Loucy (cell line): ENCODE results near the gene PRKCE.

ENCODE experiments used
- H2AFZ ChIP-seq: fragments of 200-600 bp; sonication (generic); 2 replicates; pipeline ENCODE4 v1.6.0; 2016; ENCODE audit warnings: antibody characterized with exemption, mild to moderate bottlenecking, low read length, moderate library complexity
- H3F3A ChIP-seq: fragments of 200-600 bp; 2 replicates; pipeline ENCODE4 v1.6.0; 2016; ENCODE audit warnings: antibody characterized with exemption, low read depth, mild to moderate bottlenecking
- H3K27me3 ChIP-seq: fragments of 200-600 bp; sonication (generic); 2 replicates; pipeline ENCODE4 v1.6.1; 2014; ENCODE audit warnings: low read length, mild to moderate bottlenecking; ENCODE audit not compliant: insufficient read depth, poor library complexity, severe bottlenecking
- H3K36me3 ChIP-seq: fragments of 200-600 bp; sonication (generic); 2 replicates; pipeline ENCODE4 v1.6.1; 2016; ENCODE audit warnings: low read length; ENCODE audit not compliant: insufficient read depth
- H3K4me1 ChIP-seq: fragments of 200-600 bp; sonication (generic); 2 replicates; pipeline ENCODE4 v1.5.1; 2014; ENCODE audit warnings: low read length, mild to moderate bottlenecking; ENCODE audit not compliant: insufficient read depth, poor library complexity, severe bottlenecking
- H3K4me2 ChIP-seq: fragments of 200-600 bp; sonication (generic); 2 replicates; pipeline ENCODE4 v1.6.0; 2014; ENCODE audit warnings: antibody characterized with exemption, low read length, low read depth, mild to moderate bottlenecking; ENCODE audit not compliant: poor library complexity, severe bottlenecking
- H3K4me3 ChIP-seq: fragments of 200-600 bp; sonication (generic); 2 replicates; pipeline ENCODE4 v1.5.1; 2014; ENCODE audit warnings: low read length, mild to moderate bottlenecking, mixed read lengths; ENCODE audit not compliant: poor library complexity, severe bottlenecking
- H3K79me2 ChIP-seq: fragments of 200-600 bp; sonication (generic); 2 replicates; pipeline ENCODE4 v1.6.1; 2014; ENCODE audit warnings: low read length; ENCODE audit not compliant: insufficient read depth
- H3K9ac ChIP-seq: fragments of 200-600 bp; sonication (generic); 2 replicates; pipeline ENCODE4 v1.6.0; 2014; ENCODE audit warnings: mild to moderate bottlenecking, low read depth, low read length, moderate library complexity; ENCODE audit not compliant: poor library complexity, severe bottlenecking
- H3K9me2 ChIP-seq: fragments of 200-600 bp; sonication (generic); replicated peaks from 2 replicates; pipeline ENCODE4 v1.6.1; 2016; ENCODE audit warnings: low read depth, low read length, mixed read lengths
- H3K9me3 ChIP-seq: fragments of 200-600 bp; sonication (generic); 2 replicates; pipeline ENCODE4 v1.6.1; 2014; ENCODE audit warnings: mild to moderate bottlenecking, antibody characterized with exemption, low read length, low read depth; ENCODE audit not compliant: insufficient read depth
- H4K20me1 ChIP-seq: fragments of 200-600 bp; sonication (generic); 2 replicates; pipeline ENCODE4 v1.6.0; 2014; ENCODE audit warnings: antibody characterized with exemption, low read length, mild to moderate bottlenecking; ENCODE audit not compliant: insufficient read depth, poor library complexity, severe bottlenecking
- CTCF ChIP-seq: fragments of 200-600 bp; sonication (generic); conservative IDR thresholded peaks from 2 replicates; pipeline ENCODE4 v1.5.1; 2014; ENCODE audit warnings: mild to moderate bottlenecking, antibody characterized with exemption, low read length
- EZH2phosphoT487 ChIP-seq: fragments of 200-600 bp; IDR thresholded peaks from 2 replicates; pipeline ENCODE4 v1.6.1; 2018; ENCODE audit warnings: antibody characterized with exemption, mild to moderate bottlenecking, moderate library complexity, borderline replicate concordance

PRKCE gene

GRCh38 chr2:45825001-45825651, 173.7 kb downstream of the PRKCE start:
- Histone ChIP-seq H4K20me1 (no peaks in the 10 kb centered on the region), H2AFZ (no peak overlapping the region), H3K9me3 (peaks cover 2% of the 10 kb centered on the region; the same call in 1 of the 2 replicates), H3K4me1 (peaks cover 68% of the 10 kb centered on the region), H3K27me3 (no peaks in the 10 kb centered on the region), H3K4me3 (peak overlapping the region; percentile 19), H3K36me3 (no peaks in the 10 kb centered on the region), H3K9me2 (no peaks in the 10 kb centered on the region), H3K79me2 (peaks cover 45% of the 10 kb centered on the region), H3K4me2 (peak overlapping the region; percentile 61), H3K9ac (peak overlapping the region; percentile 29), H3F3A (no peaks in the 10 kb centered on the region)
- TF ChIP-seq CTCF, result no peak; the same call in 1 of the 2 replicates
- TF ChIP-seq EZH2phosphoT487, result no peak

- Histone ChIP-seq H3K79me2 (peaks cover 42% of the 10 kb centered on the region), H3F3A (no peaks in the 10 kb centered on the region), H3K4me2 (peak overlapping the region; percentile 61), H3K36me3 (no peaks in the 10 kb centered on the region), H4K20me1 (no peaks in the 10 kb centered on the region), H3K4me3 (no peak overlapping the region), H2AFZ (no peak overlapping the region), H3K9ac (peak overlapping the region; percentile 59), H3K9me2 (no peaks in the 10 kb centered on the region), H3K4me1 (peaks cover 64% of the 10 kb centered on the region), H3K27me3 (no peaks in the 10 kb centered on the region), H3K9me3 (peaks cover 12% of the 10 kb centered on the region; the same call in 1 of the 2 replicates)
- TF ChIP-seq CTCF, result no peak
- no peak for TF ChIP-seq EZH2phosphoT487
These were observed 175.0 kb downstream of the PRKCE start for GRCh38 chr2:45826460-45826859.

- Histone ChIP-seq H3K79me2 (peaks cover 36% of the 10 kb centered on the region; the same call in 1 of the 2 replicates), H3K9me3 (peaks cover 12% of the 10 kb centered on the region; the same call in 1 of the 2 replicates)
These were observed 175.6 kb downstream of the PRKCE start for GRCh38 chr2:45826884-45827635.

More at GRCh38 chr2:45826884-45827635, 175.6 kb downstream of the PRKCE start:
- no peak for TF ChIP-seq CTCF
- TF ChIP-seq EZH2phosphoT487, result no peak
- H3K9ac ChIP-seq, result peak overlapping the region; percentile 59
- no peaks in the 10 kb centered on the region for H3K36me3 ChIP-seq
- H3K4me3 ChIP-seq, result peak overlapping the region; percentile 23
- no peaks in the 10 kb centered on the region for H3K9me2 ChIP-seq
- no peaks in the 10 kb centered on the region for H4K20me1 ChIP-seq
- no peak overlapping the region for H2AFZ ChIP-seq
- no peaks in the 10 kb centered on the region for H3K27me3 ChIP-seq
- H3K4me2 ChIP-seq, result peak overlapping the region; percentile 61
- H3K4me1 ChIP-seq, result peaks cover 58% of the 10 kb centered on the region
- no peaks in the 10 kb centered on the region for H3F3A ChIP-seq
